NCI-H748 (cell line): ENCODE data around the gene TBC1D16.

Experiments
- DNase-seq: peaks from one replicate; lab custom pipeline; 2025; ENCODE audit not compliant: unreplicated experiment; lab: John Stamatoyannopoulos, UW

The TBC1D16 gene

GRCh38 chr17:79989106-79989835 lies 46.4 kb downstream of the TBC1D16 start:
- no peak for DNase-seq

GRCh38 chr17:79988185-79988971 lies 47.3 kb downstream of the TBC1D16 start:
- DNase-seq = peak; percentile 69

GRCh38 chr17:79987935-79988184 lies 47.8 kb downstream of the TBC1D16 start:
- no peak for DNase-seq

- DNase-seq = no peak
These were observed 48.3 kb downstream of the TBC1D16 start for GRCh38 chr17:79987187-79987934.

- DNase-seq = no peak
These were observed 49.1 kb downstream of the TBC1D16 start for GRCh38 chr17:79986411-79987186.

- no peak for DNase-seq
These were observed 49.7 kb downstream of the TBC1D16 start for GRCh38 chr17:79985943-79986391.

- no peak for DNase-seq
These were observed 50.2 kb downstream of the TBC1D16 start for GRCh38 chr17:79985361-79985942.

GRCh38 chr17:79984877-79985276 lies 50.8 kb downstream of the TBC1D16 start:
- no peak for DNase-seq

GRCh38 chr17:79984045-79984840 lies 51.4 kb downstream of the TBC1D16 start:
- DNase-seq = no peak

- DNase-seq = no peak
These were observed 52.2 kb downstream of the TBC1D16 start for GRCh38 chr17:79983456-79983855.

GRCh38 chr17:79982986-79983385 lies 52.7 kb downstream of the TBC1D16 start:
- DNase-seq = no peak

- DNase-seq = no peak
These were observed 54.0 kb downstream of the TBC1D16 start for GRCh38 chr17:79981661-79982101.

- DNase-seq = no peak
These were observed 54.6 kb downstream of the TBC1D16 start for GRCh38 chr17:79981090-79981489.

GRCh38 chr17:79980246-79981043 lies 55.2 kb downstream of the TBC1D16 start:
- no peak for DNase-seq

GRCh38 chr17:79979816-79980215 lies 55.9 kb downstream of the TBC1D16 start:
- DNase-seq = no peak

- DNase-seq = no peak
These were observed 56.4 kb downstream of the TBC1D16 start for GRCh38 chr17:79979221-79979741.

- no peak for DNase-seq
These were observed 57.2 kb downstream of the TBC1D16 start for GRCh38 chr17:79978548-79978855.

GRCh38 chr17:79977708-79978547 lies 57.7 kb downstream of the TBC1D16 start:
- DNase-seq = no peak
